Hepatocyte (in vitro differentiated cells): Measurements from ENCODE around the gene KLF13. TPM values are rescaled to one million over a fixed set of nuclear protein-coding genes. Genes with fewer than 3 reads are reported as not detected.

Experiments
- DNase-seq: peaks from one replicate; pipeline ENCODE4 v3.0.0-alpha.2; 2016; ENCODE audit warnings: low spot score
- H2AFZ ChIP-seq: fragments of 200-600 bp; sonication (generic); 2 replicates; pipeline ENCODE4 v1.6.0; 2016; ENCODE audit warnings: antibody characterized with exemption, mild to moderate bottlenecking
- H3K27ac ChIP-seq: fragments of 200-600 bp; sonication (generic); 2 replicates; pipeline ENCODE4 v1.5.1; 2016; ENCODE audit warnings: mild to moderate bottlenecking
- H3K27me3 ChIP-seq: fragments of 200-600 bp; sonication (generic); 2 replicates; pipeline ENCODE4 v1.6.1; 2016
- H3K36me3 ChIP-seq: fragments of 200-600 bp; sonication (generic); replicated peaks from 2 replicates; pipeline ENCODE4 v1.5.1; 2016; ENCODE audit warnings: low read depth; ENCODE audit not compliant: insufficient read depth
- H3K4me1 ChIP-seq: fragments of 200-600 bp; sonication (generic); 2 replicates; pipeline ENCODE4 v1.5.1; 2016; ENCODE audit warnings: mild to moderate bottlenecking, moderate library complexity; ENCODE audit not compliant: insufficient read depth
- H3K4me2 ChIP-seq: fragments of 200-600 bp; sonication (generic); 2 replicates; pipeline ENCODE4 v1.6.0; 2016
- H3K4me3 ChIP-seq: fragments of 200-600 bp; sonication (generic); 2 replicates; pipeline ENCODE4 v1.5.1; 2016; ENCODE audit warnings: mild to moderate bottlenecking
- H3K79me2 ChIP-seq: fragments of 200-600 bp; sonication (generic); 2 replicates; pipeline ENCODE4 v1.6.0; 2017; ENCODE audit warnings: mild to moderate bottlenecking
- H3K9me2 ChIP-seq: fragments of 200-600 bp; sonication (generic); replicated peaks from 2 replicates; pipeline ENCODE4 v1.6.0; 2017; ENCODE audit warnings: mild to moderate bottlenecking; ENCODE audit not compliant: insufficient read depth
- H3K9me3 ChIP-seq: fragments of 200-600 bp; sonication (generic); 2 replicates; pipeline ENCODE4 v1.5.1; 2016; ENCODE audit warnings: low read depth, mild to moderate bottlenecking
- H4K20me1 ChIP-seq: fragments of 200-600 bp; sonication (generic); 2 replicates; pipeline ENCODE4 v1.6.0; 2016; ENCODE audit warnings: mild to moderate bottlenecking; ENCODE audit not compliant: insufficient read depth, poor library complexity, severe bottlenecking
- CTCF ChIP-seq: fragments of 200-600 bp; sonication (generic); IDR thresholded peaks from 2 replicates; pipeline ENCODE4 v1.5.1; 2016; ENCODE audit warnings: antibody characterized with exemption, mild to moderate bottlenecking; ENCODE audit not compliant: poor library complexity
- EZH2 ChIP-seq: fragments of 200-600 bp; sonication (generic); IDR thresholded peaks from 2 replicates; pipeline ENCODE4 v1.6.1; 2016; ENCODE audit warnings: antibody characterized with exemption, mild to moderate bottlenecking, borderline replicate concordance
- EZH2phosphoT487 ChIP-seq: fragments of 200-600 bp; sonication (generic); IDR thresholded peaks from one replicate; pipeline ENCODE4 v1.6.1; 2018; ENCODE audit warnings: antibody characterized with exemption, mild to moderate bottlenecking, low read depth, moderate library complexity; ENCODE audit not compliant: unreplicated experiment, severe bottlenecking
- WGBS: methylation state at CpG from one replicate; pipeline ENCODE4 v1.1.6; 2016; ENCODE audit warnings: low lambda C conversion rate; ENCODE audit errors: missing lambda C conversion rate; 5-methylcytosine and 5-hydroxymethylcytosine counted together
- polyA plus RNA-seq: library from polyadenylated mRNA; unstranded; fragments of >200 nt; fragmentation: Nextera tagmentation; extraction: Ambion mirVana; gene quantifications from 2 replicates; pipeline ENCODE4 v1.2.1, GENCODE V29; 2016
- total RNA-seq: library from RNA; depleted of rRNA; stranded (reverse); fragments of >200 nt; gene quantifications from 2 replicates; pipeline ENCODE4 v1.2.3, GENCODE V29; 2014

Gene KLF13
- total and polyA plus RNA-seq, 2 experiments from 2014 or later: 32.7 to 51.2 TPM

- DNase-seq: no peak
- Histone ChIP-seq H3K36me3 (no peaks in the 10 kb centered on the region), H3K9me2 (no peaks in the 10 kb centered on the region), H3K9me3 (no peaks in the 10 kb centered on the region), H3K4me3 (no peak overlapping the region), H3K79me2 (no peaks in the 10 kb centered on the region), H3K4me1 (no peaks in the 10 kb centered on the region), H3K4me2 (no peak overlapping the region), H4K20me1 (no peaks in the 10 kb centered on the region), H3K27ac (no peak overlapping the region), H2AFZ (no peak overlapping the region), H3K27me3 (no peaks in the 10 kb centered on the region)
- WGBS: 88% methylated on average over 1 of the region's 1 CpG
- TF ChIP-seq CTCF (no peak), EZH2phosphoT487 (no peak), EZH2 (no peak)
Measured at GRCh38 chr15:31407376-31407775, 80.7 kb downstream of the KLF13 start.

GRCh38 chr15:31407851-31408250, 81.2 kb downstream of the KLF13 start:
- Histone ChIP-seq H3K36me3 (no peaks in the 10 kb centered on the region), H3K4me2 (no peak overlapping the region), H3K4me3 (no peak overlapping the region), H3K9me2 (no peaks in the 10 kb centered on the region), H3K9me3 (no peaks in the 10 kb centered on the region), H3K27ac (no peak overlapping the region), H3K79me2 (no peaks in the 10 kb centered on the region), H3K4me1 (no peaks in the 10 kb centered on the region), H4K20me1 (no peaks in the 10 kb centered on the region), H3K27me3 (no peaks in the 10 kb centered on the region), H2AFZ (no peak overlapping the region)
- no peak for TF ChIP-seq EZH2phosphoT487
- TF ChIP-seq CTCF: no peak
- TF ChIP-seq EZH2: no peak
- no peak for DNase-seq

GRCh38 chr15:31408724-31409123, 82.1 kb downstream of the KLF13 start:
- H2AFZ ChIP-seq: no peak overlapping the region
- no peaks in the 10 kb centered on the region for H3K36me3 ChIP-seq
- no peaks in the 10 kb centered on the region for H3K9me2 ChIP-seq
- H3K27ac ChIP-seq: no peak overlapping the region
- no peaks in the 10 kb centered on the region for H3K4me1 ChIP-seq
- H3K4me2 ChIP-seq: no peak overlapping the region
- H3K79me2 ChIP-seq: no peaks in the 10 kb centered on the region
- no peak for DNase-seq
- no peaks in the 10 kb centered on the region for H3K27me3 ChIP-seq
- TF ChIP-seq EZH2 (no peak), EZH2phosphoT487 (no peak), CTCF (no peak)
- H4K20me1 ChIP-seq: no peaks in the 10 kb centered on the region
- H3K4me3 ChIP-seq: no peak overlapping the region
- no peaks in the 10 kb centered on the region for H3K9me3 ChIP-seq
- 97% methylated on average over 3 of the region's 3 CpGs for WGBS

GRCh38 chr15:31409171-31409570, 82.5 kb downstream of the KLF13 start:
- no peaks in the 10 kb centered on the region for H3K9me2 ChIP-seq
- H3K27me3 ChIP-seq: no peaks in the 10 kb centered on the region

More at GRCh38 chr15:31409171-31409570, 82.5 kb downstream of the KLF13 start:
- TF ChIP-seq EZH2phosphoT487 (no peak), EZH2 (no peak)
- H3K9me3 ChIP-seq: no peaks in the 10 kb centered on the region
- H3K79me2 ChIP-seq: no peaks in the 10 kb centered on the region
- DNase-seq: no peak
- 100% methylated on average over 2 of the region's 2 CpGs for WGBS
- H3K27ac ChIP-seq: no peak overlapping the region
- H3K4me1 ChIP-seq: no peaks in the 10 kb centered on the region
- no peaks in the 10 kb centered on the region for H3K36me3 ChIP-seq
- H4K20me1 ChIP-seq: no peaks in the 10 kb centered on the region
- no peak overlapping the region for H3K4me3 ChIP-seq
- H3K4me2 ChIP-seq: no peak overlapping the region
- no peak overlapping the region for H2AFZ ChIP-seq
